ENCODE results near the gene SAG. TPM values are rescaled to one million over a fixed set of nuclear protein-coding genes. Genes with fewer than 3 reads are reported as not detected.

SAG gene
- total and polyA plus RNA-seq, 4 donors, result not detected

DNA sequence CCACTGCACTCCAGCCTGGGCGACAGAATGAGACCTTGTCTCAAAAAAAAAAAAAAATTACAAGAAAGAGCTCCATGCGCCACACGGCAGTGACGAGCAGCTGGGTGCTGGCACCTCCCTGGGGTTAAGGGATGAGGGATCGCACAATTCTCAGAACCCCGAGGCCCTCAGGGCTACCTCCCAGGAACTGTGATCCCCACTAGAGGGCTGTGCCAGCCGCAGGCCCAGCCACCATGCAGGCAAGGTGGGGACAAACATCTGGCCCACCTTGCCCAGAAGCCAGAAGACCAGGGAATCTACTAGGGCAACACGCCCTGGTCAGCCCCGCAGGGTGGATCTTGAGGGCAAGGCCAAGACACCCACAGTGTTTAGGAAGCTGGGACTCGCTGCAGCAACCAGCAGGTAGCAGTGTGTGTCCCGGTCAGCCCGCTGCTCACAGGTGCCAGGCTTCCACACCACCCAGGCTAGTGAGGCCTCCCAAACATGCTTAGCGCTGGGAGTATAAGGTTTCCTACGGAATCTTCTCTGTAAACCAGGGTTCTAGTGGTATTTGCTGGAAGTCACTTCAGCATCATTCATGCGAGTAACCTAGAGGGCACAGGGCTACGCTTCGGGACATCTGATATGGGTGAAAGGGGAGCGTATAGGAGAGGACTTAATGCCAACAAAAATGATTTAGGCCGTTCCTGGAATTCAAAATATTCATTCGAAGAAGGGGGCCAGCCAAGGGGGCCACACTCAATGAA, 6.7 kb downstream of the SAG start:
- H3K9ac ChIP-seq (ENCODE audit: low read depth in 1 of 2, low read length in 2 of 2), result no peak overlapping the region
- H3K4me3 ChIP-seq (ENCODE audit: low read depth in 1 of 3, low read length in 3 of 3), result no peak overlapping the region
- H3K4me1 ChIP-seq (ENCODE audit: control insufficient read depth in 4 of 4, insufficient read depth in 4 of 4, low read length in 3 of 4), result no peaks in the 10 kb centered on the region
- H3K27ac ChIP-seq (ENCODE audit: low read depth in 1 of 2, low read length in 2 of 2), result no peak overlapping the region
- DNase-seq (ENCODE audit: low spot score), result no peak
- no peaks in the 10 kb centered on the region for H3K9me3 ChIP-seq (ENCODE audit: control insufficient read depth in 4 of 4, low read length in 3 of 4)
- H3K36me3 ChIP-seq (ENCODE audit: control insufficient read depth in 4 of 4, insufficient read depth in 3 of 4, low read depth in 1 of 4, low read length in 3 of 4), result no peaks in the 10 kb centered on the region
- no peak for TF ChIP-seq HNF4G (IDR thresholded peaks at IDR 0.05)
- no peak for TF ChIP-seq RXRA (IDR thresholded peaks at IDR 0.05)
- TF ChIP-seq TAF1 (conservative IDR thresholded peaks at IDR 0.05), result no peak
- no peak for TF ChIP-seq RAD21 (IDR thresholded peaks at IDR 0.05)
- TF ChIP-seq FOXA2 (IDR thresholded peaks at IDR 0.05), result no peak
- no peak for TF ChIP-seq NR2F2 (IDR thresholded peaks at IDR 0.05)
- TF ChIP-seq, protein P1, sequence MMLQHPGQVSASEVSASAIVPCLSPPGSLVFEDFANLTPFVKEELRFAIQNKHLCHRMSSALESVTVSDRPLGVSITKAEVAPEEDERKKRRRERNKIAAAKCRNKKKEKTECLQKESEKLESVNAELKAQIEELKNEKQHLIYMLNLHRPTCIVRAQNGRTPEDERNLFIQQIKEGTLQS (IDR thresholded peaks at IDR 0.05), result no peak
- TF ChIP-seq JUND (IDR thresholded peaks at IDR 0.05), result no peak
- TF ChIP-seq SP1 (IDR thresholded peaks at IDR 0.05), result no peak
- no peak for TF ChIP-seq HNF4A (conservative IDR thresholded peaks at IDR 0.05)
- TF ChIP-seq, protein P2, sequence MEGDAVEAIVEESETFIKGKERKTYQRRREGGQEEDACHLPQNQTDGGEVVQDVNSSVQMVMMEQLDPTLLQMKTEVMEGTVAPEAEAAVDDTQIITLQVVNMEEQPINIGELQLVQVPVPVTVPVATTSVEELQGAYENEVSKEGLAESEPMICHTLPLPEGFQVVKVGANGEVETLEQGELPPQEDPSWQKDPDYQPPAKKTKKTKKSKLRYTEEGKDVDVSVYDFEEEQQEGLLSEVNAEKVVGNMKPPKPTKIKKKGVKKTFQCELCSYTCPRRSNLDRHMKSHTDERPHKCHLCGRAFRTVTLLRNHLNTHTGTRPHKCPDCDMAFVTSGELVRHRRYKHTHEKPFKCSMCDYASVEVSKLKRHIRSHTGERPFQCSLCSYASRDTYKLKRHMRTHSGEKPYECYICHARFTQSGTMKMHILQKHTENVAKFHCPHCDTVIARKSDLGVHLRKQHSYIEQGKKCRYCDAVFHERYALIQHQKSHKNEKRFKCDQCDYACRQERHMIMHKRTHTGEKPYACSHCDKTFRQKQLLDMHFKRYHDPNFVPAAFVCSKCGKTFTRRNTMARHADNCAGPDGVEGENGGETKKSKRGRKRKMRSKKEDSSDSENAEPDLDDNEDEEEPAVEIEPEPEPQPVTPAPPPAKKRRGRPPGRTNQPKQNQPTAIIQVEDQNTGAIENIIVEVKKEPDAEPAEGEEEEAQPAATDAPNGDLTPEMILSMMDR (IDR thresholded peaks at IDR 0.05; ENCODE audit: low read depth, low read length, missing input control), result no peak
- TF ChIP-seq, protein P3, sequence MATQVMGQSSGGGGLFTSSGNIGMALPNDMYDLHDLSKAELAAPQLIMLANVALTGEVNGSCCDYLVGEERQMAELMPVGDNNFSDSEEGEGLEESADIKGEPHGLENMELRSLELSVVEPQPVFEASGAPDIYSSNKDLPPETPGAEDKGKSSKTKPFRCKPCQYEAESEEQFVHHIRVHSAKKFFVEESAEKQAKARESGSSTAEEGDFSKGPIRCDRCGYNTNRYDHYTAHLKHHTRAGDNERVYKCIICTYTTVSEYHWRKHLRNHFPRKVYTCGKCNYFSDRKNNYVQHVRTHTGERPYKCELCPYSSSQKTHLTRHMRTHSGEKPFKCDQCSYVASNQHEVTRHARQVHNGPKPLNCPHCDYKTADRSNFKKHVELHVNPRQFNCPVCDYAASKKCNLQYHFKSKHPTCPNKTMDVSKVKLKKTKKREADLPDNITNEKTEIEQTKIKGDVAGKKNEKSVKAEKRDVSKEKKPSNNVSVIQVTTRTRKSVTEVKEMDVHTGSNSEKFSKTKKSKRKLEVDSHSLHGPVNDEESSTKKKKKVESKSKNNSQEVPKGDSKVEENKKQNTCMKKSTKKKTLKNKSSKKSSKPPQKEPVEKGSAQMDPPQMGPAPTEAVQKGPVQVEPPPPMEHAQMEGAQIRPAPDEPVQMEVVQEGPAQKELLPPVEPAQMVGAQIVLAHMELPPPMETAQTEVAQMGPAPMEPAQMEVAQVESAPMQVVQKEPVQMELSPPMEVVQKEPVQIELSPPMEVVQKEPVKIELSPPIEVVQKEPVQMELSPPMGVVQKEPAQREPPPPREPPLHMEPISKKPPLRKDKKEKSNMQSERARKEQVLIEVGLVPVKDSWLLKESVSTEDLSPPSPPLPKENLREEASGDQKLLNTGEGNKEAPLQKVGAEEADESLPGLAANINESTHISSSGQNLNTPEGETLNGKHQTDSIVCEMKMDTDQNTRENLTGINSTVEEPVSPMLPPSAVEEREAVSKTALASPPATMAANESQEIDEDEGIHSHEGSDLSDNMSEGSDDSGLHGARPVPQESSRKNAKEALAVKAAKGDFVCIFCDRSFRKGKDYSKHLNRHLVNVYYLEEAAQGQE (IDR thresholded peaks at IDR 0.05), result no peak
- TF ChIP-seq, protein P4, sequence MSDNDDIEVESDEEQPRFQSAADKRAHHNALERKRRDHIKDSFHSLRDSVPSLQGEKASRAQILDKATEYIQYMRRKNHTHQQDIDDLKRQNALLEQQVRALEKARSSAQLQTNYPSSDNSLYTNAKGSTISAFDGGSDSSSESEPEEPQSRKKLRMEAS (IDR thresholded peaks at IDR 0.05), result no peak
- no peak for TF ChIP-seq FOXA1 (IDR thresholded peaks at IDR 0.05)
- no peak for TF ChIP-seq EGR1 (IDR thresholded peaks at IDR 0.05; ENCODE audit: low read depth in 2 of 2)
- TF ChIP-seq, protein P5, sequence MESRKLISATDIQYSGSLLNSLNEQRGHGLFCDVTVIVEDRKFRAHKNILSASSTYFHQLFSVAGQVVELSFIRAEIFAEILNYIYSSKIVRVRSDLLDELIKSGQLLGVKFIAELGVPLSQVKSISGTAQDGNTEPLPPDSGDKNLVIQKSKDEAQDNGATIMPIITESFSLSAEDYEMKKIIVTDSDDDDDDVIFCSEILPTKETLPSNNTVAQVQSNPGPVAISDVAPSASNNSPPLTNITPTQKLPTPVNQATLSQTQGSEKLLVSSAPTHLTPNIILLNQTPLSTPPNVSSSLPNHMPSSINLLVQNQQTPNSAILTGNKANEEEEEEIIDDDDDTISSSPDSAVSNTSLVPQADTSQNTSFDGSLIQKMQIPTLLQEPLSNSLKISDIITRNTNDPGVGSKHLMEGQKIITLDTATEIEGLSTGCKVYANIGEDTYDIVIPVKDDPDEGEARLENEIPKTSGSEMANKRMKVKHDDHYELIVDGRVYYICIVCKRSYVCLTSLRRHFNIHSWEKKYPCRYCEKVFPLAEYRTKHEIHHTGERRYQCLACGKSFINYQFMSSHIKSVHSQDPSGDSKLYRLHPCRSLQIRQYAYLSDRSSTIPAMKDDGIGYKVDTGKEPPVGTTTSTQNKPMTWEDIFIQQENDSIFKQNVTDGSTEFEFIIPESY (IDR thresholded peaks at IDR 0.05), result no peak
- no peak for TF ChIP-seq YY1 (IDR thresholded peaks at IDR 0.05)
- TF ChIP-seq GABPA (IDR thresholded peaks at IDR 0.05 in 1 of 2, conservative IDR thresholded peaks at IDR 0.05 in 1 of 2), result no peak
- WGBS, result 96% methylated on average over 20 of the region's 20 CpGs
- no peaks in the 10 kb centered on the region for H3K27me3 ChIP-seq (ENCODE audit: control insufficient read depth in 4 of 4, insufficient read depth in 4 of 4, low read length in 3 of 4)

Measured in liver (tissue), 9 donors.